GM18505 (cell line): Measurements from ENCODE around the gene OR2V2.
A peak's percentile ranks its signal among the peaks of the same experiment; 100 is the strongest.
"Not testable (repeated sequence)": the region's sequence is repeated elsewhere in the genome, so short reads cannot be mapped to it uniquely, and the experiment has no call there.

Experiments
- ATAC-seq: cut with Tn5 transposase; IDR thresholded peaks from one replicate; pipeline ENCODE4 v1.9.1; 2021; ENCODE audit not compliant: unreplicated experiment
- POLR2A ChIP-seq: IDR thresholded peaks from 4 replicates; pipeline ENCODE4 v1.6.1; 2011; ENCODE audit warnings: borderline replicate concordance; ENCODE audit not compliant: insufficient read depth, insufficient read length; ENCODE audit errors: extremely low read depth

OR2V2 gene

DNA sequence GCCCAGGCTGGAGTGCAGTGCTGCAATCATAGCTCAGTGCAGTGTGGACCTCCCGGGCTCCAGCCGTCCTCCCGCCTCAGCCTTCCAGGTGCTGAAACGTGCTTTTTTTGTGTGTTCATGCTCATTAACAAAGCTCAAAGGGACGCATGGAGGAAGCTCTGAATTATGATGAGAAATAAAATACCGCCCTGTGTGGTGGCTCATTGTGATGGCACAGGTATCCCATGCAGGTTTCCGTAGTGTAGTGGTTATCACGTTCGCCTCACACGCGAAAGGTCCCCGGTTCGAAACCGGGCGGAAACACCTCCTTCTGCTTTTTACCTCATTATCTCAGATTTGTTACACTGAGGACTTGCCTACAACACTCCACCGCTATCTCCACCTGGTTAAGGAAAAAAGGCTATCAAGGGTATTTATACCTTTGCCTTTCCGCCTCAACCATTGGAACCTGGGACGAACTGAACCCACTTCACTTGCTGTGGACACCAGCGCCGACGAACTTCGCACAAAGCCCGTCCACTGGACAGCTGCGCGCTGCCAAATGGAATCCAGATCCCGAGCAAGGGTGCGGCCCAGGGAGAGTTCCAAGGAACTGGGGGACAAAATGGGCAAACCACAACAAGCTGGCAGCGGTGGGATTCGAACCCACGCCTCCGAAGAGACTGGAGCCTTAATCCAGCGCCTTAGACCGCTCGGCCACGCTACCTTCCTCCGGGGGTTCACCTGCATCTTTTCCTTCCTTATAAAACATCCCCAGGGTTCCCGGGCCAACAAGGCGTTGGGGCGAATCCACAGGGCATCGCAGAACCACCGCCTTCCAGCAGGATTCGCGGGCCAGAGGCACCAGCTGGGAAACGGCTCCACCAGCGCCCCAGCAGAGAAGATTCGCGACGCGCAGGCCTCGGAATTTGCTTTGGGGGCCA, 26.3 kb downstream of the OR2V2 start:
- peak; percentile 20 for TF ChIP-seq POLR2A
- no peak for ATAC-seq

DNA sequence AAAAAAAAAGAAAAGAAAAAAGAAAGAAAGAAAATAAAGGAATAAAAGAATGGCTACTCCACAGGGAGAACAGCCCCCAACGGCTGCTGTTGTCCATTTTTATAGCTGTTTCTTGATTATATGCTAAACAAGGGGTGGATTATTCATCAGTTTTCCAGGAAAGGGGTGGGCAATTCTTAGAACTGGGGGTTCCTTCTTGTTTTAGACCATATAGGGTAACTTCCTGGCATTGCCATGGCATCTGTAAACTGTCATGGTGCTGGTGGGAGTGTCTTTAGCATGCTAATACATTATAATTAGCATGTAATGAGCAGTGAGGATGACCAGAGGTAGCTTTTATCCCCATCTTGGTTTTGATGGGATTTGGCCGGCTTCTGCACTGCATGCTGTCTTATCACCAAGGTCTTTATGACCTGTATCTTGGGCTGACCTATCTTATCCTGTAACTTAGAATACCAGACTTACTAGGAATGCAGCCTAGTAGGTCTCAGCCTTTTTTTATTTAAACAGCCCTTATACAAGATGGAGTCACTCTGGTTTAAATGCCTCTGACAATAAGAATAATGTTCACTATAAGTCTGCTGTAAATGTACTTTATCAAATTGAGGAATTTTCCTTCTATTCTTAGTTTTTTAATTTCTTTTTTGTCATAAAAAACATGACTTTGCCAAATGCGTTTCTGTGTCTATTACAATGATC, 29.0 kb downstream of the OR2V2 start:
- ATAC-seq: no peak
- no peak for TF ChIP-seq POLR2A

DNA sequence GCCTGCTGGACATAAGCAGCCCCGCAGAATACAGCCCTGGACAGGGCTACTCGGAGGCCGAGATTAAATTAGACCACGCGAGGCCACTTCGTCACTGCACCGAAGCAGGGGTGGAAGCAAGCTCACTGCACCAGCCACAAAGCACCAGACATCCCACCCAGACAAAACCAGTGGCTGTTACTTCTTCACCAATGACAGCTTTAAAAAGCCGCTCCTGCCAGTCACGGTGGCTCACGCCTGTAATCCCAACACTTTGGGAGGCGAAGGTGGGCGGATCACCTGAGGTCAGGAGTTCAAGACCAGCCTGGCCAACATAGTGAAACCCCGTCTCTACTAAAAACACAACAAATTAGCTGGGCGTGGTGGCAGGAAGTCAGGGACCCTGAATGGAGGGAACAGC, 30.2 kb downstream of the OR2V2 start:
- ATAC-seq: not testable (repeated sequence)

DNA sequence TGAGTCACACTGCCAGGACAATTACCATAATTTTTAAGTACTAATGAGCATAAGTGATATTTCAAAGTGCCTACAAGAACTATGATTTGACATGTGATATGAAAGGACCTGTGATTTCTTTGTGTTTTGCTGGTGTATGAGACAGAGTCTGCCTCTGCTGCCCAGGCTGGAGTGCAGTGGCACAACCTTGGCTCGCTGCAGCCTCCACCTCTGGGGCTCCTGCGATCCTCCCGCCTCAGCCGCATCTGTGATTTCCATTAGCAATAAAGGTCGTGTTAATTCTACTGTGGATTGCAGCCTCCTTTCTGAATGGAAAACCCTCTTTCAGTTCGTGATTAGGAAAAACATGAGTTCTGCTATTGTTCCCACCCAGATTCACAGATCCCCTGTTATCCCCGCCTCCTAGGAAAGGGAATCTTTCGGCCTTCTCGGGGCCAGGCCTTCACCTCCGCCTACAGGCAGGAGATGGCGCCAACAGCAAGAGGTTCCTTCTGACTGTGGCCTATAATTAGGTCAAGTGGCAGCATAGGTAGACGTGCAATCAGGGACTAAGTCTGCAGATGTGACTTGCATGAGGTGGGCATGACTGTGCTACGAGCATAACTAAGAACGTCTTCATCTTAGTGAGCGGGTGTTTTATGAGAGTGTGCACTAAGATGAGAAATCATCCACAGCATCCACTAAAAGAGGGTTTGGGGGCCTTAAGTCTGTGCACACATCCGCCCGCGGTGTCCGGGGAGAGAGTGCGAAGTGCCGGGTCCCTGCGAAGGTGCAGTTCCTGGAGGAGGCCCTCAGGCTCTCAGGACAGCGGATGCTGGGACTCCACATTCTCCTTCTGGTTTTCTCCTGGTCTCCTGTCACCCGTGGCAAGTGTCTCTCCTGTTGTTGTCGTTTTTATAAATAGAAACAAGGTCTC, 34.5 kb downstream of the OR2V2 start:
- no peak for TF ChIP-seq POLR2A
- no peak for ATAC-seq

DNA sequence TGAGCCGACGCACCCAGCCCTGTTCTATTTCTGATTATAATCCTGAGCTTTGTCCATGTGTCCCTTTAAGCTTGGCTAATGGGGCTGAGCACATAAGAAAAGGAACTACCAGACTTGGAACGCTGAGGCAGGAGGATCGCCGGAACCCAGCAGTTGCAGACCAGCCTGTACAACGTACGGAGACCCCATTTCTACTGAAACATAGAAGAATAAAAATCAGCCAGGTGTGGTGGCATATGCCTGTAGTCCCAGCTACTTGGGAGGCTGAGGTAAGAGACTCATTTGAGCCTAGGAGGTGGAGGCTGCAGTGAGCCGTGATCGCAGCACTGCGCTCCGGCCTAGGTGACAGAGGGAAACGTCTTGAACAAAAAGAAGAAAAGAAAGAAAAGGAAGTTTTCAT, 35.3 kb downstream of the OR2V2 start:
- ATAC-seq: no peak
- TF ChIP-seq POLR2A: no peak

DNA sequence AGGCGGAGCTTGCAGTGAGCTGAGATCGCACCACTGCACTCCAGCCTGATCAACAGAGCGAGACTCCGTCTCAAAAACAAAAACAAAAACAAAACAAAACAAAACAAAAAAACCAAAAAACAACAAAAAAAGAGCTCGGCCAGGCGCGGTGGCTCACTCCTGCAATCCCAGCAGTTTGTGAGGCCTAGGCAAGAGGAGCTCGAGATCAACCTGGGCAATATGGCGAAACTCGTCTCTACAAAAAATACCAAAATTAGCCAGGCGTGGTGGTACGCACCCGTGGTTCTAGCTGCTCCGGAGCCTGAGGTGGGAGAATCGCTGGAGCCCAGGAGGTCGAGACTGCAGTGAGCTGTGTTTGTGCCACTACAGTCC, 37.4 kb downstream of the OR2V2 start:
- ATAC-seq: no peak
- no peak for TF ChIP-seq POLR2A

DNA sequence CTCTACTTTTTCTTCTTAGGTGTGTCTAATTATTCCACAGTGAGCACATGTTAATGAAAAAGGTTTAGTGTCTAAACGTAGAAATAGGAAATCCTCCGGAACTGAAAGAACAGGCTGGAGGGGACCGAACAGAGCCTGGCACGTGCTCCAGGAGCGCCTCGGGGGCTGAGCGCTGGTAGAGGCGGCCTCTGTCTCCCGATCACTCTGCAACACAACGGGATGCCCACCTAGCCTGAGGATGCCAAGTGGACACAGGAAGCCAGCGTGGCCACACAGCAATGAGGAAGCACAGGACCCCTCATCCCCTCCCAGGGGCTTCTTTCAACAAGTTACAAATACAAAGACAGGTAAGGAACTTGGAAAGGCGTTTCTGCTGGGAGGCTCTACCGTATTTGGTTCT, 38.2 kb downstream of the OR2V2 start:
- ATAC-seq: no peak
- TF ChIP-seq POLR2A: no peak

DNA sequence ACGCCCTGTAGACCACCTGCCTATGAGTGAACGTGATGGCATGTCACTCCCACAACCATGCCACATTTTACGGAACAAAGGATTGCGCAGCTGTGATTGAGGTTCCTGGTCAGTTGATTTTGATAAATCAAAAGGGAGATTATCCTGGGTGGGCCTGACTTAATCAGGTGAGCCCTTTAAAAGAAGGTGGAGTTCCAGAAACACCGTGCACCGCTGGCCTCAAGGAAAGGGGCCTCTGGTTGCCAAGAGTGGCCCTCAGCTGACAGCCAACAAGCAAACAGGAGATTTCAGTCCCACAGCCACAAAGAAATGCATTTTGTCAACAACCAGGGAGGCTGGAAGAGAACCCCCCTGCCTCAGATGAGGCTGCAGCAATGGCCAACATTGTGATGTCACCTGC, 38.6 kb downstream of the OR2V2 start:
- ATAC-seq: no peak
- TF ChIP-seq POLR2A: no peak

DNA sequence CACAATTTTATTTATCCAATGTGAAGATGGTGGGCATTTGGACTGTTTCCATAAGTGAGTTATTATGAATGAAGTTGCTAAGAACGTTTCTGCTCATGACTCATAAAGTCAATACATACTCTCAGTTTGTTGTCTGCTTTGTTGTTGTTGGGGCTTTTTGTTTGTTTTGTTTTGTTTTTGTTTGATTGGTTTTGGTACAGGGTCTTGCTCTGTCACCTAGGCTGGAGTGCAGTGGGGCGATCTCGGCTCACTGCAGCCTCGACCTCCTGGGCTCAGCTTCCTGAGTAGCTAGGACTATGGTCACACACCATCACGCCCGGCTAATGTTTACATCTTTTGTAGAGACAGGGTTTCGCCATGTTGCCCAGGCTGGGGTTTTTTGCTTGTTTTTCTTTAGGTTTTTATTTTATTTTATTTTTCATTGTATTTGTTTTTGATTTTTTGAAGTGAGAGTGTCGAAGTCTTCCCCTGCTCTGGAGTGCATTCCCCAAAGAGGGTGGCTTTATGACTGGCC, 39.7 kb downstream of the OR2V2 start:
- ATAC-seq: no peak
- no peak for TF ChIP-seq POLR2A

DNA sequence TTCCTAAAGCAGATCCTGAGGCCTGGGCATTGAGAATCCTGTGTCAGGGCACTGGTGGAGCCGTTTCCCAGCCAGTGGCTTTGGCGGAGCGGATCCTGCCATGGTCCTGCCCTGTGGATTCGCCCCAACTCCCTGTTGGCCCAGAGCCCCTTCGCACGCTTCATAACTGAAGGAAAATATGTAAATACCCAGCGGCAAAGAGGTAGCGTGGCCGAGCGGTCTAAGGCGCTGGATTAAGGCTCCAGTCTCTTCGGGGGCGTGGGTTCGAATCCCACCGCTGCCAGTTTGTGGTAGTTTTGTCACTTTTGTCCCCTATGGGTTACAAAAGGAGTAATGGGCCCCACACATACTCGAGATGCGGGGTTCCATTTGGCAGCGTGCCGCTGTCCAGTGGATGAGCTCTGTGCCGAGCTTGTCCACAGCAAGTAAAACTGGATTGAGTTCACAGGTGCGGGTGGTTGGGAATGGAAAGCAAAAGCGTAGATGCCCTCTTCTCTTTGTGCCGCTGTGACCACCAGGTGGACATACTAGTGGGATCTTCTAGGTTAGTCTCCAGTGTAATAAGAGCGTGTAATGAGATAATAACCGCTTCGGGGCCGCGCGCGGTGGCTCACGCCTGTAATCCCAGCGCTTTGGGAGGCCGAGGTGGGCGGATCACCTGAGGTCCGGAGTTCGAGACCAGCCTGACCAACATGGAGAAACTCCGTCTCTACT, 40.3 kb downstream of the OR2V2 start:
- ATAC-seq: no peak
- no peak for TF ChIP-seq POLR2A

DNA sequence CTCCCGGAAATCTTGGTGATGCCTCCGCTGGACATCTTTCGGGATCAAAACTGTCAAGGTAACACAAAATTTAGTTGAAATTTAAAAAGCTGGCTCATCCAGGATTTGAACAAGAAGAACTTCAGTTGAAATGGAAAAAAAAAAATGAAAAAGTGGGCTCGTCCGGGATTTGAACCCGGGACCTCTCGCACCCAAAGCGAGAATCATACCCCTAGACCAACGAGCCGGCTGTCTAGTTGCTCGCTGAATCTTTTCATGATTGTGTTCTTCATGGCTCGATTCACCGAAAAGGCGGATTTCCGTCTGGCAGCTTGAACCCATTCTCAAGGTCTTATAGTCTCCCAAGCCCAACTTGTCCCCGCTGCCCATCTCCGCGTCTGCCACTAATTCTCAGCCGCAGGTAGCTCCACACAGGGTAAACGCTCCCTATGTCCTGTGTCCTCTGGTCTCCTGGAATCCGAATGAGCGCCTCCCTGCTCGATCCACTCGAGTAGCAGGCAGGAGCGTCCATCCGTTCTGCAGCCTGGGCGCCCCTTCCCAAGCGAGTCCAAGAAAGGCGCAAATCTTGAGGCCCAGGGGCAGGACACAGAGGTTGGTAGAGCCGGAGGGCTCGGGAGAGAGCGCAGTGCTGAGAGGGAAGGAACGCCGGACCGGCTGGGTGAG, 41.4 kb downstream of the OR2V2 start:
- no peak for TF ChIP-seq POLR2A
- ATAC-seq: no peak

DNA sequence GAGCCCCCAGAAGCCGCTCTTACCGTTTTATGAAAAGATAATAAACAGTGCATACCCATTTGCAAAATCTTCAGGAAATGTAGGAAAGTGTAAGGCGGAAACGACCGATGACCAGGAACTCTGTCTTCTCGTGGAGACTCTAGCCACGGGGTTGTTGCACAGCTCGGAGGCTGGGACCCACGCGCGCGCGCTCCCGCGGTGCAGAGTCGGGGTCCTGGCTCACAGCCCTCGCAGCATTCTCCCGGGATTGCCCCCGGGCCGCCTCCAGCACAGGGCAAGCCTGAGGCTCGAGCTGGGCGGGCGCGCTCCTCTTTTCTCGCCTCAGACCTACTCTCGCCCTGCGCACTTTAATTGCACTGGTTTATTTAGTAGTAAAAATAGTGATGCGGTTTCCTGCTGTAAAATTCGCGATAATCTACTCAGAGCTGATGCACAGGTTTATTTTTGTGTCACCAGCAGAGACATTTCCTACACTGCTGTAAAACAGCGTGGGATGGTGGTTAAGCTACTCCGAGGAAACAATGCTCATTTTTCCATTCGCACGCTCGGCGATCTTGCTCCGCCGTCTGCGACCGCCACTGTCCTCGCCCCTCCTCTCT, 42.1 kb downstream of the OR2V2 start:
- TF ChIP-seq POLR2A: peak; percentile 43
- ATAC-seq: no peak
